Spinal cord (tissue), 10 donors: Measurements from ENCODE around the gene HOXB1. TPM values are rescaled to one million over a fixed set of nuclear protein-coding genes. Genes with fewer than 3 reads are reported as not detected.
"Not testable (repeated sequence)": the region's sequence is repeated elsewhere in the genome, so short reads cannot be mapped to it uniquely, and the experiment has no call there.

Experiments used
- DNase-seq, 6 donors: peaks; one replicate each; pipeline versions ENCODE4 v3.0.0 to v3.0.0-alpha.2; 2013 to 2015; ENCODE audit warnings: low spot score in 6 of 6, low read depth in 4 of 6
- H3K27ac ChIP-seq: one replicate; pipeline ENCODE4 v1.5.1; 2013; ENCODE audit warnings: low read depth, low read length, control low read depth
- H3K27me3 ChIP-seq: one replicate; pipeline ENCODE4 v1.6.1; 2013; ENCODE audit warnings: low read length; ENCODE audit not compliant: control insufficient read depth, insufficient read depth
- H3K36me3 ChIP-seq: one replicate; pipeline ENCODE4 v1.6.1; 2013; ENCODE audit warnings: low read length; ENCODE audit not compliant: control insufficient read depth, insufficient read depth
- H3K4me1 ChIP-seq: one replicate; pipeline ENCODE4 v1.6.1; 2013; ENCODE audit warnings: low read length; ENCODE audit not compliant: control insufficient read depth, insufficient read depth
- H3K4me3 ChIP-seq: one replicate; pipeline ENCODE4 v1.5.1; 2013; ENCODE audit warnings: low read depth, low read length, control low read depth
- H3K9me3 ChIP-seq: one replicate; pipeline ENCODE4 v1.6.1; 2013; ENCODE audit warnings: low read length; ENCODE audit not compliant: control insufficient read depth, insufficient read depth
- WGBS: methylation state at CpG from one replicate; pipeline ENCODE4 v1.1.5; 2013; ENCODE audit warnings: missing lambda C conversion rate; ENCODE audit not compliant: insufficient coverage; 5-methylcytosine and 5-hydroxymethylcytosine counted together
- polyA plus RNA-seq, 2 donors: library from polyadenylated mRNA; unstranded; fragments of 120-200 nt; gene quantifications; one replicate each; pipeline ENCODE4 v1.2.1, GENCODE V29; 2013; ENCODE audit not compliant: insufficient read length in 2 of 2
- total RNA-seq, 2 donors: library from RNA; depleted of rRNA in 1 of 2; stranded (reverse); fragments of 120-200 nt in 1 of 2; fragments of >200 nt in 1 of 2; gene quantifications; one replicate each; pipeline versions ENCODE4 v1.2.3 to v1.2.4, GENCODE V29; 2013 to 2014
- donor health status: healthy.

The HOXB1 gene
- total and polyA plus RNA-seq, 4 donors: 0.16 to 0.32 (median 0.20) TPM; not detected in 1

DNA sequence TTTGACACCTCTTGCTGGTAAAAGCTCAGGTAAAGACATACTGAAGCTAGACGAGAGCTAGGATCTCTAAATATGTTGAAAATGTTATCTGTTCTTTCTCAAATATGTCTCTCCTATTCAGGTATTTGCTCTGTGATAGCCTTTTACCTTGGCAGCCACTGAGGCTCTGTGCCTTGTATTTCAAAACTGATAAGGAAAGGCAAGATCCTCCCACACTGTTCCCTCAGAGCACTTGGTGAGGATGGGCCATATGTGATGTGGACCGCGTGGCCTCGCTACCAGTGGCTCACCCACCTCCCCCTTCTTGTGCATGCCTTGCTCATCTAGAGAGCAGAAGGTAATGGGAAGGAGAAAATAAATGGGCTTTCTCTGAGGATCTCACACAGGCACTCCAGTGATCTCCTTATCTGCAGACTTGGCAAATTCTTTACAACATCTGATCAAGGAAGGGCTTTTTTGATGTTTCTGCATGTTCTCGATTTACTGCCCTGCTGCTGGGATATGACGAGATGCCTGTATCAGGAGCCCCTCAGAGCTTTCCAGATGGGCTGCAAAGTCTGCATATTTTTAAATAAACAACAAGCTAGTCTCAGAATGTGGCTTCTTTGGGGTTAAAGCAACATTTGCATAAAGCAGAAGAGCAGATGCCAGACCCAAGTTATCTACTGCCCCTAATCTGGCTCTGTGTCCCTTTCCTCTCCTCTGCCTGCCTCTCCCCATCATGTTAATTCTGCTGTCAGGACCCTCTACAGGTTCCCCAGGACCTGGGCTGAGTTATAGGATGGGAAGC lies 16.9 kb downstream of the HOXB1 start:
- Histone ChIP-seq H3K36me3 (no peaks in the 10 kb centered on the region), H3K4me3 (no peak overlapping the region), H3K9me3 (no peaks in the 10 kb centered on the region), H3K27ac (peak overlapping the region; percentile 25), H3K4me1 (no peaks in the 10 kb centered on the region), H3K27me3 (no peaks in the 10 kb centered on the region)
- WGBS: 50% methylated on average over 1 of the region's 6 CpGs
- DNase-seq: no peak

DNA sequence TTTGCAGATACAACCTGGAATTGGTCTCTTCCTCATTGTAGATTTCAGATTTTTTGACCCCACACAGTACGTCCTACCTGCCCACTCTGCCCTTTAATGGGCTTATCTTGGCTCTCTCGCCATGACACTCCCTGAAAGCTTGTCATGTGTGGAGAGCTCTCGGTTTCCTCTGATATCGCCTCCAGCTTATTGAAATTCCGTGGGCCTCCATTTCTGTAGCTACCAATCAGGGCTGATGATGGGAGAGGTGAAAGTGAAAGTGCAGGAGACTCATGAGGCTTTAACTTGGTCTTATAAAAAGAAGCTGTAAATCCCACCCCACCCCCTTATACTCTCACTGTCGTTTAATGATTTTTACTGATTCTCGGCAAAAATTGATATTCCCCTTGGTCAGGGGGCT lies 17.7 kb downstream of the HOXB1 start:
- Histone ChIP-seq H3K36me3 (no peaks in the 10 kb centered on the region), H3K9me3 (no peaks in the 10 kb centered on the region), H3K27me3 (no peaks in the 10 kb centered on the region), H3K4me1 (no peaks in the 10 kb centered on the region), H3K4me3 (no peak overlapping the region), H3K27ac (peak overlapping the region; percentile 25)
- DNase-seq: no peak
- 92% methylated on average over 3 of the region's 7 CpGs for WGBS

DNA sequence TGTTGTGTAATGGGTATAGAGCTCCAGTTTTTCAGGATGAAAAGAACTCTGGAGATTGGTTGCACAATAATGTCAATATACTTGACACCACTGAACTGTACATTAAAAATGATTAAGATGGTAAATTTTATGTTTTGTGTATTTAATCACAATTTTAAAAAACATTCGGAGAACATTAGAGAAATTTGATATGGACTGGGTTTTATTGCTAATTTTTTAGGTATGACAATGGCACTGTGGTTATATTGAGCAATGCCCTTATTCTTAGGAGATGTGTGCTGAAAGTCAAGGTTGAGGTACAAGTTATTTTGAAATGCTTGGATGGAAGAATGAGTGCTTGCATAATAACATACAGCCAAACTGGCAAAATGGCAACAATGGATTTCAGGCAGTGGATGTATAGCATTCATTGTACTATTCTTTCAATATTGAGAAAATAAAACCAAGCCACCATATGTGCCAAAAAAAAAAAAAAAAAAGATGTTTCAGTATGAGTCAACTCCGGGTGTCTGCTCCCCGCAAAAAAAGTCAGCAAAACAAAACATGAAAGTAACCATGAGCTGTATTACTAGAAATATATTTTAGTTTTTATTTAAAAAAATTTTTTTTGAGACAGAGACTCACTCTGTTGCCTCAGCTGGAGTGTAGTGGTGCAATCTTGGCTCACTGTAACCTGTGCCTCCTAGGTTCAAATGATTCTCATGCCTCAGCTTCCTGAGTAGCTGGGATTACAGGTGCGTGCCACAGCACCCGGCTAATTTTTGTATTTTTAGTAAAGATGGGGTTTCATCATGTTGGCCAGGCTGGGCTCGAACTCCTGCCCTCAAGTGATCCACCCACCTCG lies 19.8 kb downstream of the HOXB1 start:
- no peak for DNase-seq
- Histone ChIP-seq H3K27ac (no peak overlapping the region), H3K27me3 (no peaks in the 10 kb centered on the region), H3K36me3 (no peaks in the 10 kb centered on the region), H3K9me3 (no peaks in the 10 kb centered on the region), H3K4me3 (no peak overlapping the region), H3K4me1 (no peaks in the 10 kb centered on the region)
- WGBS: 83% methylated on average over 1 of the region's 7 CpGs

DNA sequence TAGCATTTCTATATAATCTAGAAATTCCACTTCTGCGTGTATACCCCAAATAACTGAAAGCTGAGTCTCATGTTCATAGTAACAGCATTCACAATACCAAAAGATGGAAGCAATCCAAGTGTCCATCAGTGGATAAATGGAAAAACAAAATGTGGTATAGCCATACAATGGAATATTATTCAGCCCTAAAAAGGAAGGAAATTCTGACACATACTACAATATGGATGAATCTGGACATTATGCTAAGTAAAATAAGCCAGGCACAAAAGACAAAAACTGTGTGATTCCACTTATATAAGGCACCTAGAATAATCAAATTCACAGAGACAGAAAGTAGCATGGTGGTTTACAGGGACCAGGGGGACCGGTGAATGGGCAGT lies 20.4 kb downstream of the HOXB1 start:
- Histone ChIP-seq H3K27me3 (no peaks in the 10 kb centered on the region), H3K4me1 (no peaks in the 10 kb centered on the region), H3K9me3 (no peaks in the 10 kb centered on the region), H3K36me3 (no peaks in the 10 kb centered on the region), H3K4me3 (no peak overlapping the region), H3K27ac (no peak overlapping the region)
- DNase-seq: no peak
- no CpG with 5 or more reads among the region's 2 CpGs for WGBS

DNA sequence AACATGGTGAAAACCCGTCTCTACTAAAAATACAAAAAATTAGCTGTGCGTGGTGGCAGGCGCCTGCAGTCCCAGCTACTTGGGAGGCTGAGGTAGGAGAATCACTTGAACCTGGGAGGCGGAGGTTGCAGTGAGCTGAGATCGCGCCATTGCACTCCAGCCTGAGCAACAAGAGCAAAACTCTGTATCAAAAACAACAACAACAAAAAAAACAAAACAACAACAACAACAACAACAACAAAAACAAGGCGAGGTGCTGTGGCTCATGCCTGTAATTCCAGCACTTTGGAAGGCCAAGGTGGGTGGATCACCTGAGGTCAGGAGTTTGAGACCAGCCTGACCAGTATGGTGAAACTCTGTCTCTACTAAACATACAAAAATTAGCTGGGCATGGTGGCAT lies 21.1 kb downstream of the HOXB1 start:
- DNase-seq, H3K36me3 ChIP-seq, H3K4me1 ChIP-seq, H3K27ac ChIP-seq, H3K4me3 ChIP-seq, H3K27me3 ChIP-seq, H3K9me3 ChIP-seq: not testable (repeated sequence)
- WGBS: no CpG with 5 or more reads among the region's 7 CpGs

DNA sequence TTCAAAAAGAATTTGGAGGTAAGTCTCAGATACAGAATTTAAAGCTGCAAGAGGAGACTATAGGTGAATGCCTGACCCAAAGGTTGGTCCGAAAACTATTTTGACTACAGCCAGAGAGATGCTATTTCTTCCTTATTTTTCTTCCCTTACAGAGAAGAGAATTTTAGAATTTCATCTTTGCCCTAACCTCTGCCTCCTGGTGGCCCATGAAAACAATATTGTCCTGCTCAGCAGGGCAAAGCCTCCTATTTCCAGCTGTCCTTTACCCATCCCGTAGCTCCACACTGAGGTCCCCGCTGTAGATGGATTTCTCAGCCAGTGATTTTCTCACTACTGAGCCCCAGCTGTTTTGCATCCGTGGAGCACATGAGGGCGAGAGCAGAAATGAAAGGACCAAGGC lies 24.6 kb downstream of the HOXB1 start:
- Histone ChIP-seq H3K36me3 (no peaks in the 10 kb centered on the region), H3K9me3 (no peaks in the 10 kb centered on the region), H3K27ac (no peak overlapping the region), H3K27me3 (no peaks in the 10 kb centered on the region), H3K4me3 (no peak overlapping the region), H3K4me1 (no peaks in the 10 kb centered on the region)
- no peak for DNase-seq
- WGBS: 59% methylated on average over 5 of the region's 5 CpGs

DNA sequence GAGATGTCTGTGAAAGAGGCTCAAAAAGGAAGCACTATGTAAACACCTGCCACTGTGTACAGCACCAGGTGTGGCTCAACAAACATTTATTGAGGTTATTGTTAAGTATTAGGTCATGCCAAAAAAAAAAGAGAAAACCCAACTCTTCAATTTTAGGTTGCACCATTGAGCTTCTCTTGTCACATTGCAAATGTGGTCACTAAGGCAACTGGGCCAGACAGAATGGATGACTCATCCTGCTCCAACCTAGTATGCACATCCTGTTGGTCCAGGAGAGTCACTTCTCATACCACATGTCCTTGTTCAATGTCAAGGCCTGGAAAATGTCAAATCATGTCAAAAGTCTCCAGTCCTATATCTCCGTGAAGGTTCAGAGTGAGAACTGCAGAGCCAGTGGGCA lies 25.0 kb downstream of the HOXB1 start:
- Histone ChIP-seq H3K36me3 (no peaks in the 10 kb centered on the region), H3K27ac (no peak overlapping the region), H3K4me1 (no peaks in the 10 kb centered on the region), H3K9me3 (no peaks in the 10 kb centered on the region), H3K4me3 (no peak overlapping the region), H3K27me3 (no peaks in the 10 kb centered on the region)
- no CpG with 5 or more reads among the region's 1 CpG for WGBS
- no peak for DNase-seq

DNA sequence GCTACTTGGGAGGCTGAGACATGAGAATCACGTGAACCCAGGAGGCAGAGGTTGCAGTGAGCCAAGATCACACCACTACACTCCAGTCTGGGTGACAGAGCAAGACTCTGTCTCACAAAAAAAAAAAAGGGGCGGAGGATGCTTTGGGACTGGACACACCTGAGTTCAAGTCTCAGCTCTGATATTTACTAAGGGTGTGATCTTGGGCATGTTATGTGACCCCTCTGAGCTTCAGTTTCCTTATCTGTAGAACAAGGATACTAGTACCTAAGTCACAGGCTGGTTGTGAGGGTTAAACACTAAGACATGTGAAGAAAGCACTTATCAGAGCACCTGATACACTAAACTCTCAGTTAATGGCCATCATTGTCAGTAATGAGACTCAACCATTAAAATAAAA lies 25.9 kb downstream of the HOXB1 start:
- no peak overlapping the region for H3K27ac ChIP-seq

DNA sequence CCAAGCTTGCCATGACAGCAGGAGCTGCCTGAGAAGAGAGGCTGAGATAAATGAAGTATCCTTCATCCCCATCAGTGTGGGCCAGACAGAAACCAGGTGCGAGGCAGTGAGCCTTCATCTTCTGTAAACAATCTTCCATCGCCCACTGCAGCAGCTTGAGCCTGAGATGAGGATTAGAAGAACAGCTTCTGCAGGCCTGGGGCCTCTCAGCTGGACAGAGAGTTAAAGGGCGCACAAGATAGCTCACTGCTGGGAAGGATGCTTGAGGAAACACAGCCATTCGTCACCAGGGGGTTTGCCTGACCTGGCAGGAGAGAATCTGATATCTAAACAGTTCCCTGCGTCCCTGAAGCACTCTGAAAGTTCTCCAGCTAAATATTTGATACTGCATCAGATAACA lies 27.1 kb downstream of the HOXB1 start:
- 66% methylated on average over 4 of the region's 5 CpGs for WGBS
- no peaks in the 10 kb centered on the region for H3K27me3 ChIP-seq

More for the DNA sequence above, 25.9 kb downstream of the HOXB1 start:
- no peak overlapping the region for H3K4me3 ChIP-seq
- no peaks in the 10 kb centered on the region for H3K36me3 ChIP-seq
- H3K4me1 ChIP-seq: no peaks in the 10 kb centered on the region
- H3K9me3 ChIP-seq: no peaks in the 10 kb centered on the region
- H3K27me3 ChIP-seq: no peaks in the 10 kb centered on the region
- no peak for DNase-seq
- WGBS: 100% methylated on average over 1 of the region's 2 CpGs

DNA sequence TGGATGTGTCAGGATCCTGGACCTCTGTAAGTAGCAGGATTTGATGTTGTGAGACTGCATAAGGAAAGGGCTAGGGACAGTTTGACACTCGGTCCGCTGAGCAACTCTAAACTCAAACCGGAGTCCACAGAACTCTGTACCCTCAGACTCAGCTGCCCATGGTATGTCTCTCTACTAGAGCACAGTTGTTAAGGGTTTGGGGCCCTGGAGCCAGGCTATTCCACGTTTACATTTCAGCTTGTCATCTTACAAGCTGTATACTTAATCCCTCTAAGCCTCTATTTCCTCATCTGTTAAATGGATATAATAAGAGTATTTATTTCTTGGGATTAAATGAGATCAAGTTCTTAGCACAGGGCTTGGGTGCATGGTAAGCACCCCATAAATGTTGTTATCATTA lies 27.9 kb downstream of the HOXB1 start:
- H3K27me3 ChIP-seq: no peaks in the 10 kb centered on the region
- WGBS: 100% methylated on average over 2 of the region's 4 CpGs
- no peaks in the 10 kb centered on the region for H3K4me1 ChIP-seq
- H3K36me3 ChIP-seq: no peaks in the 10 kb centered on the region
- DNase-seq: no peak
- no peak overlapping the region for H3K27ac ChIP-seq
- H3K4me3 ChIP-seq: no peak overlapping the region
- no peaks in the 10 kb centered on the region for H3K9me3 ChIP-seq

More for the DNA sequence above, 27.1 kb downstream of the HOXB1 start:
- no peaks in the 10 kb centered on the region for H3K36me3 ChIP-seq
- no peaks in the 10 kb centered on the region for H3K4me1 ChIP-seq
- peak in 1 of 6 donors; percentile 28 for DNase-seq
- H3K4me3 ChIP-seq: no peak overlapping the region
- H3K9me3 ChIP-seq: no peaks in the 10 kb centered on the region
- H3K27ac ChIP-seq: no peak overlapping the region
